ENCODE results near the gene KCNMB2. TPM values are rescaled to one million over a fixed set of nuclear protein-coding genes. Genes with fewer than 3 reads are reported as not detected.

The KCNMB2 gene
- total RNA-seq, 1 donor from 2014 or later = not detected

DNA sequence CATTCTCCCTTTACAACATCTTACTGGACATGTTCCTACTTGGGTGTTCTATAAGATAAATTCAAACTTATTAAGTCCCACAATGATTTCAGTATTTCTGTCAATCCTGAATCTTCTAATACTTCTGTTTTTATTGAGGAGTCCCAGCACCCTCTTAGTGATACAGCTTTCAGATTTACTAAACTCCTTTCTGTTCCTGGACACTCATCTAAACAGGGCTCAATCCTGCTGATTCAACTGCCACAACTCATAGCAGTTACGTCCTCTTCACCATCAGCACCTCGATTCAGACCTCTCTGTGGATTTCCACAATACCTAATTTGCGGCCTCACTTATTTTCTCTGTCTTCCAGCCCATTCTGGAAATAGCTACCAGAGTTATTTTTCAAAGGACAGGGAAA lies 101.6 kb downstream of the KCNMB2 start:
- no peak for DNase-seq (ENCODE audit: low read depth)

DNA sequence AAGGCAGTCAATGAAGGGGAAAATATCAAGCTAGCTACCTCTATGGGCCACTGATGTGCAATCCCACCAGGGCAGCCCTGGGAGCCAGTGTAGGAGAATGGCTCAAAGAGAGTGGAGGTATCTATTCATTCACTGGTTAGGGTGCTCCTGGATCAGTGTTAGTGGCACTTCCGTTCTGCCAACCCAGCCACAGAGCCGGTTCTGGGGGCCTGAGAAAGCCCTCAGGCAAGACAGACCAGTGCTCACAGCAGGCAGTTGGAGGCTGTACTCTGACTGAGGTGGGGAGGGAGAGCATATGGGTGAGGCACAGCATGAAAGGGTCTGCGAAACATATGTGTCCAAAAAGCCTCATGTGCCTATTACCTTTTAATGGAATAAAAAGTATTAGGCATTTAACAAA lies 109.3 kb downstream of the KCNMB2 start:
- DNase-seq (ENCODE audit: low read depth) = no peak

DNA sequence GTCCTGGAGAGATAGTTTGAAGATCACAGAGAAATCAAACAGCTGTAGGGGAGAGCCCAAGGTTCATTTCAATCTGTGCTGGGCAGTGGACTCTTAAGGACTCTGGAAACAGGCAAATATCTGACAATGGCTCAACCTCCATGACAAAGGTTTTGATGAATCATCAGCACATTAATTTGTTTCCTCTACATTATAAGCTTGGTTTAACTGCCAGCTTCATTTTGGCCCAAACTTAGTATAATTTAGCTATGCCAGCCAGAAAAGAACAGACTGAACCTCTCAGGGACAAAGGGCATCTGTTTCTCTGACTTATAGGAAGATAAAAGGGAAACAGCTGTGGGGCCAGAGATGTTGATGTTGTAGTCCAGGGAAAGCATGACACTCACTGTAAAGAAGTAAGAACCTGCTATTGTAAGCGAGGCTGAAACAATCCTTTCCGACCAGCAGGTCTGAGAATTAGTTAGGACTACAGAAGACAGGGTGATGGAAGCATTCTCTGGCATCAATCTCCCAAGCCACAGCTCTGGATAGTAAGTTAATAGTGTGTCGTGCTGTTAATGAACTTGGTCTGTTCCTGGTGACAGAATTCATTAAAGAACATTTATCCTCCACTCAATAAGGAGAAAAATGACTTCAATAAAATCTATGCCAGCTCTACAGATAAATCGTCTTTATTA lies 110.1 kb downstream of the KCNMB2 start:
- DNase-seq (ENCODE audit: low read depth) = peak; percentile 37

DNA sequence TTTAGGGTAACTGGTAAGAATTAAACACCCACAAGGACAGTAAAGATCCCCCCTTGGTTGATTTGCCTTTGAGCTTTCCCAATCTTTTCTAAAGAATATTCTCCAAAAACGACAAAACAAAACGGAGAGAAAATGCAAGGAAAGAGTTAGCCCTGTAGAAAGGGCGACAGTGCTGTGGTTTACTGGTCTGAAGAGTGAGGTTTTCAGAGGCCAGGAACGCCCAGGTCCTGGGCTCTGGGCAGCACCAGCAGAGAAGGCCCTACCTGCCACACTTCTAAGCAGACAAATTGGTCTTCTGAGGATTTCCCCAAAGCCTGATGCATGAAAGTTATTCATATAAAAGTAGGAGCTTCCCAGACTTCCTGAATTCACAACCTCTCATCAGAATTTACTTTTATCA lies 119.3 kb downstream of the KCNMB2 start:
- DNase-seq (ENCODE audit: low read depth) = no peak

DNA sequence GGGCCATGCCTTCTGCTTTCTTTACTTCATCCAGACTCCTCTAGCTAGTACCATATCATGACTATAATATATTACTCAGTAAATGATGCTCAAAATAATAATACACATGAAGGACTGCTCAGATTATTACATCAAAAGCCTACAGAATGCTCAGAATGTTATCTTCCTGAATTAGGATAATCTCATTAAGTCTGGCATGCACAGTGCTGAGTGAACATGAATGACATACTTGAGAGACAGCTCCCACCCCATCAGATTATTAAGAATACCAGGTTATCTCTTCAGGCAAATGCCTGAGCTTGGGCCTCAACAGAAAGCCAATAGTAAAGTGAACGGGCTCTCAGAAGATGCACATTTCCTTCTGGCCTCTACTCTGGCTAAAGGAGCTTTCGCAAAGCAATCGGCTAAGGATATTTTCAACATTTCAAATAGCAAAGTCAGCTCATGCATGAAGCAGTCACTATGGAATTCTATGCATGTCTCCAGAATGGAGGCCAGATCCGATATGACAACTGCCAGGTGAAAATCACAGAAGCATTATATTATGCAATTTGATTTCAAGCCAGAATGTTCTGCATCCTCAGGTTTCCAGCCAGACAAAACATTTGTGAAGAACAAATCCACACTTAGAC lies 122.6 kb downstream of the KCNMB2 start:
- no peak for DNase-seq (ENCODE audit: low read depth)

DNA sequence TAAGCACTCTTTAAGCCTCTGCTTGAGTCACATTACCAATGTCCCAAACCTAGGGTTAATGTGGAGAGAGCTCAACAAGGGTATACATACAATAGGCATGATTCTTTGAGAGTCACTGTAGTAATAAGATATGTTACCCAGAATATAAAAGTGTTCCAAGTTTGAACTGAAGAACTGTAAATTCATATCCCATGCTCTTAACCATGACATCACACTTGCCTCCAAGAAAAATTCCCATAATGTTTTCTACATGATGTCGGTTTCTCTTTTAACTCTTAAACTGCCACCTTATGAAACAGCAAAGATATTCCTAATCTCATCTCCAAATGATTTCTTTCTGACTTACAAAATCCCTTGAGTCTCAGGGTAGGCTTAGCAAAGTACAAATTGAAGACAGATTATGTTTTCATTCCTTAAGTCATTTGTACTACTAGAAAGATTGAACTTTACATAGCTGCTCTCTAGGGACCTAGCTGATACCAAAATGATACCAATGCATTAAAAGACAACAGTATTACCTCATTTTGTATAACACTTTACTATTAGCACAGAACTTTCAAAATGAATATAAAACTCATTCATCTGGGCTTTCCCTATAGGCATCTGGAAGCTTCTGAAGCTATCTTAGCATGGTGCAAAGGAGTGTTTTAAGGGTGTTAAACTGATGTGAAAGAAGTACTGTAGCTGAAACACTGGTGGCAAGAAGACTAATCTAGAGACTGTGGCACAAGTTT lies 127.1 kb downstream of the KCNMB2 start:
- peak; percentile 2 for DNase-seq (ENCODE audit: low read depth)

DNA sequence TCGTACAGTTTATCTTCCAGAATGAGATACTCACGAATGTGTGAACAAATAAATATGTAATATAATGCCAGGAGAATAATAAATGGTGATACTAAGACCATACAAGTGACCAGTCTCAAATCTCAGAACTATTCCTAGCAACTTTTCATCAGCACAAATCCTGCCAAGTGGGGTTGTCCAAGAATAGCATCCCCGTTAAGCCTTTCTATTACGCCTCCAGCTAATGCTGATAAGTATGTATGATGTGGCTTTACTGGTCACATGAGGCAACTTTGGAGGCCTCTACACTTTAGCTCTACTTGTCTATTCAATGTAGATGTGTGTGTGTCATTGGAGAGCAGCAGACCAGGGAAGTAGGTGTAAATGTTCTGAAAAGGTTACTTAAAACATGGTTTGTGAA lies 129.5 kb downstream of the KCNMB2 start:
- DNase-seq (ENCODE audit: low read depth) = peak; percentile 51

DNA sequence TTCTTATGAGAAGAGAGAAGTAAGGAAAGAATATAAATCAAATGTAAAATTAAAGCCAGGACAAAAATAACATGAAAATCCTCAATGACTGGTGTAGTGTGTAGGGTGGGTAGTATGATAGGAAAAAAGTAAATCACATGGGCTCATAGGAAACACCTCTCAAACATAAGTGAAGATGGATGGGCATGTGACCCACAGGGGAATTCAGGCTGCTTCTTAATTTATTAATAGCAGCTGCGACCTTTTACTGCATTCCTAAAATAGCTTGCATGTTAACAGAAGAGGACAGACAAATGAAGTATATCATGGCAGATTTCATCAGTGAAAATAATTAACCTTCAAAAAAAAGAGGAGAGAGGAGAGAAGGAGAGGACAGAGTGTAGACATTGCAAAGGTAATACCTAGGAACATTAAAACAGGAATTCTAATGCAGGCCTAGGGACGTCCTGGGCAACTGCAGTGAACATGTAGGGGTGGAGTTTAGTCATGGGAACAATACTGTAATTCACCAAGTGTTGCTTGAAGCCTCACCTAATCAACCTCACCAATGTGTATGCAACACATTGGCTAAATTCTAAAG lies 132.9 kb downstream of the KCNMB2 start:
- peak; percentile 54 for DNase-seq (ENCODE audit: low read depth)

DNA sequence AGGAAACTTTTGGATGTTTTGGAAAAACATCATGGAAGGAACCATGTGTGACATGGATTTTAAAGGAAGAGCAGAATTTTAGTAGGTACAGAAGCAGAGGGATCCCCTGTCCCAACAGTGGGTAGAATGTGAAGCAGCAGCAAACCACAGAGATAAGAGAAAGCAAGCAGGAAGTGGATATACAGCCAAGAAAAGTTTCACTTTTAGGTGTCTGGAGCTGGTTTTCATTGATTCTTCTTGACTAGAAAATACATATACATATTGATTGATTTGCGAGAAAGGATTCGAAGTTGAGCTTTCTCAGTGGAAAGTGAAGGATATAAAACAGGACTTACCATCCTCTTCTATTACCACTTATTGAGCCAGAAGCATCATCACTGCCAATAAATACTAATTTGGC lies 133.5 kb downstream of the KCNMB2 start:
- DNase-seq (ENCODE audit: low read depth) = no peak

DNA sequence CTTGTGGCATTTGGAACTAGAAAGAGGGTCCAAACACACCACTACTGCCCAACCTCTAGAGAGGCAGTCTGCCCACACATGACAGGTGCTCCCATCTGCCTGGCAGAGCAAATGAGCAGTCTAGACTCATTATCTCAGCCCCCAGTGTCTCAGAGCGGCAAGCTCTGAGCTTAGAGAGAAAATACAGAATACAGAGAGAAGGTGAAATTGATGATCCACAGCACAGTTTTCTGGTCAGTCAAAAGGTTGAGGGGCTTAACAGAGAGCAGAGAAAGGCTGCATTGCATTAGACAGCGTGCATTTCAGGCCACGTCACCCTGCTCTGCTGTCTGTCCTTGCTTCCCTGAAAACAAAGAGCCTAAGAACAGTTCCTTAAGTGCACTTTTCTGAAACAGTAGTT lies 135.1 kb downstream of the KCNMB2 start:
- DNase-seq (ENCODE audit: low read depth) = peak; percentile 65

DNA sequence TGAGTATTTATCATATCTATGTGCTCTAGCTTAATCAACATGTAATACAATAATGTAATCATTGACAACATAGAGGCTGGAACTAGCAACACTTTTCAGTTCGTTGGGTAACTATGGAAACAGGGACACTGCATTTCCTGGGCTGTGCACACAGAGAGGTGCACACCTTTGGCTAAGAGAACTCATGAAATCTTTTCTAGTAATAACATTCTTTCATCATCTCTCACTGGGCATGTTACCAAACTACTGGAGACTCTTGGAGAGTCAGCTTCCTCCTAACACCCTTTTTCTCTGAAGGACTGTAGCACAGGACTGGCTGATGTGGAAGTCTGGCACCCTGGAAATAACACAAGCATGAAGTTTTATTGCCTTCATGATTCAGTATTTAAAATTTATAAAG lies 135.6 kb downstream of the KCNMB2 start:
- DNase-seq (ENCODE audit: low read depth) = peak; percentile 14

DNA sequence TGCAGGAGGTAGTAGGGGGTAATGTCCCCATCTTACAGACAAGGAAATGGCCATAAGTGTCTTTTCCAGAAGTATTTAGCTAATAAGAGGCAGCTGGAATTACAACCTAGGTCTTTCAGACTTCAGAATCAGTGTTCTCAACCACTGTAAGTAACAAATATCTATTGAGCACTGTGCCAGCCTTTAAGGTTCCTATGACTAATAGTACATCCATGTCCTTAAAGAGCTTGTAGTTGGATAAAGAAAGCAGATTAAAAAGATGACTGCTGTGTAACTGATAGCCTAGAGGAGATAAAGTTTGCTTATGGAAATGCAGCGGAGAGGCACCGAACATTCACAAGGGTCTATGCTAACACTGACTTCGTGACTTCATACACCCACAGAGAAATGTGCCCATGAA lies 136.0 kb downstream of the KCNMB2 start:
- DNase-seq (ENCODE audit: low read depth) = no peak

DNA sequence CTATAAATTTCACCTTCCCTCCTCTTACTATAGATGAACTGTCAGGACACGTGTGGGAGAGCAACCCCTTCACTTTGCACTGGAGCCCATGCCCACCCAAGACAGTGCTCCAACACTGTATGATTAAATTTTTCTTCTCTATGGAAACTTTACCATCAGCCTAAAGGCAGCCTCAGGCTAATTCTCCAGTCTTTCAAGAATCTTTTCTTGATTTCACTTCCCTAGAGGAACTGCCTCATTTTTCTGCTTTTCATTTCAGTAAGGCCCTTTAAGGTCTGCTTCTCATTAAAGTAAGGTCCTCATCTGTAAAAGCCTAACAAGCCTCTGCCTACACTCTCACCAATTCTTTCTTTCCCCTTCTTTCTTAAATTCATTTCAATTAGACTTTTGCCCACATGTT lies 137.3 kb downstream of the KCNMB2 start:
- DNase-seq (ENCODE audit: low read depth) = no peak

DNA sequence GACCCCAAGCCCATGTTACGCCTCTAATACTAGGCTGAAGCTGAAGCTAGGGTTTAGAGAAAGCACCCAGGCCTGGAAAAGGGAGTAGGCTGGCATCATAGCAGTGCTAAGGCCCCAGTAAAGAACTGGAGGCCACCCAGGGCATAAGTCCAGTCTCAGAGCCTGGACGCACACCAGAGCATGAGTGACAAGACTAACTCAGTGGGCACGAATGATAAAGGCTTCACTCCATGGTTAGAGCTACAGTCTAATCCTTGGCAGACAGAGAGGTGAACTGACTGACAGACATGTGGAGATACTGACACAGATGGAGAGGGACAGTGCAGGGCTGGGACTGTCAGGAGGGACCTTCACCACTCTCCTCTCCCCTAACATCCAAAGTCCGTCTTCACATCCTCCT lies 139.8 kb downstream of the KCNMB2 start:
- DNase-seq (ENCODE audit: low read depth) = no peak

DNA sequence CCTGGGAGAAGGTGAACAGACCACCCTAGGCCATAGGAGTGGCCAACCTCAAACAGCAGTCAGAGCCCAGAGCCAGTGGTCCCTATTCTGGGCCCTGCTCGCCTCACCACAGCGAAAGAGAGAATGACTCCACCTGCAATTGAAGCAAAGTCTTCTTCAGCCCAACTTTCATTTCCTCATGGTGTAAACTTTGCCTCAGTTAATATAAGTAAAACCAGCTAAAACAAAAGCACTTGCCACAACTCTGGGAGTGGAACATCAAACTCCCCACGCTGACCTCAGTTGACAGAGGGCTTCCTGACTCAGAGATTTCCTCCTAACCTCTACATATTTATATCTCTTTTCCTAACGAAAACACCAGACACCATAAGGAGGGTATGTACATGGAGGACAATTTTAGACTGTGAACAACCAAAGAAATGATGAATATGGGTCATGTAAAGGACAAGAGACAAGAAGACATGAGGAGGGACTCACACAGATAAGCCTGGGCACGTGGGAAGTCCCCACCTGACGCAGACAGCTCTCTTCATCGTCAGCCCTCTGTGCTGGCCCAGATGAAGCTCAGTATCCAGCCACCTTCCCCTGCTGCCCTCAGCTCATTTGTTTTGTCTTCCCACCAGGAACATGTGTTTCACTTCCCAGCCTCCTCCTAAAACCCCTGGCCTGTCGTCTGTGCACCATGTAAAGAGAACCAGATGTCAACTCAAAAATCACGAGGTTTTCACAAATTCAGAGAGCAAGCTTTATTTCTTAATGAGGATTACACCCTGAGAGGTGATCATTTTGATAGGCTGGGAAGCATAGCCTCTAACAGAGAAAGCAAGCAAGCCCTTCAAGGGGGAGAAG lies 140.9 kb downstream of the KCNMB2 start:
- no peak for DNase-seq (ENCODE audit: low read depth)

DNA sequence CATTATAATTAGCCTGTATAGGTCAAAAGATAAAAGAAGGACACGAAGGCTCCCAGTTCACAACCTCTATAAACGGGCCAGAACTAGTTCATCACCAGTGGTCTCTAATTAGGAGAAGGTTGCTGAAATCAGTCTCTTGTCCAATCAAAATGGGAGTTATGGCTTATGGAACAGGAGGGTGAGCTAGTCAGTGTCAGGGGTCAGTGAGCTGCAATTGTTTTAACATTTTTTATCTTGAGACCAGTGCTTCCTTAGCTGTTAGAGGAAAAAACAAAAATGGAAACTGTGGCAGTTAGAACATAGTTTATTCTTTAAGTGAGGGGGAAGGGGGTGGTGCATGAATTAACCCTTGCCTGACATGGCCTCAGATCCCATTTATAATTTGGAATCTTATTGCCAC lies 141.7 kb downstream of the KCNMB2 start:
- DNase-seq (ENCODE audit: low read depth) = no peak

DNA sequence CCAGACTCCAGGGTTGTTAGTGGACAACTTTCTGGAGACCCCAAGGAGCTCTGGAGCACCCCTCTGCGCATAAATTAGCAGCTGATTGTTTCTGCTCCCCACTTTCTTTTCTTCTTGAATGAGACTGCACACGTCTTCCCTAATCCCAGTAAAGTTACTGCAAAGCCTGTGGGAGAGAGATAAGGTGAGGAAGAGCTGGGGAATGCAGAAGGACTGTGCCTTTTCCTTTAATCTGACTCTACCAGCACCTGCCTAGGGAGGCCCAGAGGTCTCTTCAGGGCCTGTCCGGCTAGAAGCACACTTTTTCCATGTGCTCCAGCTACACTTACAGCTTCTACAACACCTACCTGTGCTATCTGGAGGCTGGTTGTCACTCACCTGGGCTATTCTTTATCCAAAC lies 143.8 kb downstream of the KCNMB2 start:
- no peak for DNase-seq (ENCODE audit: low read depth)

DNA sequence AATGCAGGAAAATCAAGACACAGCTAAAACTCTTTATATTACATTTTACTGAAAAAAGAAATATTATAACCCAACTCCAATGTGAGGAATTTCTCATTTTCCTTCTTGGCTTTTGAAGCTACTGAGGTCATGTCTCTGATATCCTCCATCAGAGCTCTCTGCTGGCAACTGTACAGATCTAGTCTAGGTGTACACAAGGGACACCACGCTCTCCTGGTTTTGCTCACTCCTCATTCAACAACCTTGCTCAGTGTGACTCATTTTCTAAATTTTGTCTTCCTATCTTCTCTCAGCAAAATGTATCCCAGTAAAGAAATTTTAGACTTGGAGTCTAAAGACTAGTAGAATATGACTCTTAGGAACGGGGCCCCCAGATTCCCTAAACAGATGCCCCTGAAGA lies 144.3 kb downstream of the KCNMB2 start:
- no peak for DNase-seq (ENCODE audit: low read depth)

DNA sequence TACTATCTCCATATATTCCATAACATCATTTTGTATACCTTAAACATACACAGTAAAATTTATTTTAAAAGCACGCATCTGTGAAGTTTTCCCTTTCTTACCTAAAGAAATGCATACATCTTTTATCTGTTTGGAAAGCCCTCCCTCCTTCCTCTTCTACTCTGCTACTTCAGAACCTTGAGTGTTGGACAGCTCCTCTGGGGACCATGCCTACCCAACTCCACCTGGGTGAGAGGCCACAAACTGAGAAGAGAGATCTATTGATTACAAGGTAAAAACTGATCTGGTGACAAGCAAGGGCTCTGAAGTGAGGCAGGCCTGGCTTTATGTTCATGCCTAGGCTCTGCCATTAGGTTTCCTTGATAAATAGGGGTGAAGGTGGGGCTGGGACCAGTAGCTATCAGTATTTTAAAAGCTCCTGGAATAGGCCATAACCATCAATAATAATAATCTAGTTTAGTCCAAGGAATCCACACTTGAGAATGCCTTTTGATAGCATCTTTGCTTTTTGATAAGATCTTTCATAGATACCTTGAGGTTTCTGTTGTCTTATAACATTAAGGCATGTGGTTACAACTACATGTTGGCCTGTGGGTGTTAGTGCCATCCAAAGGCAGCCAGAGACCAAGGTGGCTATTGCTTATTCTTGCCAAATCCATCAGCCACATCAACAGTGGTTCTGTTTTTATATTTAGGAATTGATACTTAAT lies 148.8 kb downstream of the KCNMB2 start:
- peak; percentile 48 for DNase-seq (ENCODE audit: low read depth)

DNA sequence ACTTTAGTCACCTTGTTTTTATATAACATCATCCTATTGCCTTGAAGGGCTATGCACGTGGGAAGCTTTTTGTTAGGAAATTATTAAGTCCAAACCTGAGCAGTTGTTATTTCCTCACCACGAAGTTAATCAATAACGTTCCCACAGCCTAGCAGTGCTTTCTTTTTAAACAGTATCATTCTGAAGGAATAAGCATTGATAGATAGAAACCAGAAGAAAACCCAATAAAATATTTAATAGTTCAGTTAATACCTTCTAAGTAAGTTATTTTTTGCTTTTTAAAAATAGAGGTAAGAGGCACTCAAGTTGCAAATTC lies 149.3 kb downstream of the KCNMB2 start:
- no peak for DNase-seq (ENCODE audit: low read depth)

DNA sequence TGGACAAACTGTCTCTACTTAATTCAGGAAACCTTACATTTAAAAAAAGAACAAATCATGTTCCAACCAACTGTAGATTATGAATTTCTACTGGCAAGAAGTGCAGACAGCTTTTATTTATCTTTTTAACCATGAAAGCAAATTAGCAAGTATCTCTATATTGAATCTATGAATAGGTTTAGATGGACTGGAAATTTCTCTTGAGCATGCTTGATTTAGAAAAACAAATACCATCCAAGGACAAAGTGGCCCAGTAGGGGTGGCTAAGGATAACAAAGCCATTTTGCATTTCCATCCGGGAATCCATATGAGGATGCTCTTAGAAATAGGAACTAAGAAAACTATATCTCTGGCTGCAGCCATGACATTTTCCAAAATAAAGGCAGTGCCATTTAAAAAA lies 150.6 kb downstream of the KCNMB2 start:
- DNase-seq (ENCODE audit: low read depth) = no peak
